Epithelial cell of esophagus (primary cell): Measurements from ENCODE around the gene METTL13.

Source experiments
- DNase-seq: peaks from one replicate; pipeline ENCODE4 v3.0.0; 2010; ENCODE audit warnings: low read depth
- H3K4me3 ChIP-seq: 2 replicates; pipeline ENCODE4 v1.5.1; 2011; ENCODE audit warnings: mild to moderate bottlenecking, low read length, control low read depth
- CTCF ChIP-seq: IDR thresholded peaks from 2 replicates; pipeline ENCODE4 v1.5.1; 2011; ENCODE audit warnings: low read depth, mild to moderate bottlenecking, low read length, control low read depth, inconsistent platforms; ENCODE audit not compliant: insufficient read depth; ENCODE audit errors: missing control alignments

METTL13 gene

GRCh38 chr1:171763764-171764163 is 17.7 kb upstream of the METTL13 start:
- DNase-seq: no peak
- no peak overlapping the region for H3K4me3 ChIP-seq
- TF ChIP-seq CTCF: no peak

GRCh38 chr1:171769171-171769570 is 12.3 kb upstream of the METTL13 start:
- no peak for TF ChIP-seq CTCF
- DNase-seq: no peak

GRCh38 chr1:171769754-171770153 is 11.7 kb upstream of the METTL13 start:
- DNase-seq: no peak
- H3K4me3 ChIP-seq: no peak overlapping the region
- no peak for TF ChIP-seq CTCF

More at GRCh38 chr1:171769171-171769570, 12.3 kb upstream of the METTL13 start:
- no peak overlapping the region for H3K4me3 ChIP-seq

GRCh38 chr1:171772312-171772711 is 9.1 kb upstream of the METTL13 start:
- no peak for TF ChIP-seq CTCF
- no peak overlapping the region for H3K4me3 ChIP-seq
- DNase-seq: no peak

GRCh38 chr1:171780583-171781175 is 781 bp upstream of the METTL13 start:
- no peak for DNase-seq
- no peak for TF ChIP-seq CTCF
- peak overlapping the region; percentile 55 for H3K4me3 ChIP-seq

- DNase-seq: no peak
- H3K4me3 ChIP-seq: no peak overlapping the region
- no peak for TF ChIP-seq CTCF
Measured at GRCh38 chr1:171783816-171784530, 2.5 kb downstream of the METTL13 start.

GRCh38 chr1:171784784-171785183 is 3.3 kb downstream of the METTL13 start:
- no peak for DNase-seq

More at GRCh38 chr1:171784784-171785183, 3.3 kb downstream of the METTL13 start:
- no peak for TF ChIP-seq CTCF
- no peak overlapping the region for H3K4me3 ChIP-seq
